ENCODE measurements around the gene SUMO3.

DNA sequence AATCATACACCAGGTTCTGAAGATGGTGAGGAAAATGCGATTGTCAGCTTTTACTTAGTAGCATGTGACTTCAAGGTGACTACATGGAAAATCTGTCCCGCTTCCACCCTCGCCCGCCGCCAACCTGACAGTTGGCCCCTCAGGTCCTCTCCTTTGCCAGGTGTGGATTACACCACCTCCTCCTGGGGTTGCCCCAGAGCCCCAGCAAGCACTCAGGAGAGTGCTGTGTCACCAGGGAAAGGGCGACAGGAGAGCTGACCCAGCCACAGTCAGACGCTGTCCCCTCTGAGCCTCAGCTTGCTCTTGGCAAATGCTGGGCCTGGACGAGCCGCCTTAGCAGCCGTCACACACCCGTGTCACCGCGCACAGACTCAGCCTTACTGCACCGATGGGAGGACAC lies 37.7 kb upstream of the SUMO3 start:
- TF ChIP-seq, protein P1, sequence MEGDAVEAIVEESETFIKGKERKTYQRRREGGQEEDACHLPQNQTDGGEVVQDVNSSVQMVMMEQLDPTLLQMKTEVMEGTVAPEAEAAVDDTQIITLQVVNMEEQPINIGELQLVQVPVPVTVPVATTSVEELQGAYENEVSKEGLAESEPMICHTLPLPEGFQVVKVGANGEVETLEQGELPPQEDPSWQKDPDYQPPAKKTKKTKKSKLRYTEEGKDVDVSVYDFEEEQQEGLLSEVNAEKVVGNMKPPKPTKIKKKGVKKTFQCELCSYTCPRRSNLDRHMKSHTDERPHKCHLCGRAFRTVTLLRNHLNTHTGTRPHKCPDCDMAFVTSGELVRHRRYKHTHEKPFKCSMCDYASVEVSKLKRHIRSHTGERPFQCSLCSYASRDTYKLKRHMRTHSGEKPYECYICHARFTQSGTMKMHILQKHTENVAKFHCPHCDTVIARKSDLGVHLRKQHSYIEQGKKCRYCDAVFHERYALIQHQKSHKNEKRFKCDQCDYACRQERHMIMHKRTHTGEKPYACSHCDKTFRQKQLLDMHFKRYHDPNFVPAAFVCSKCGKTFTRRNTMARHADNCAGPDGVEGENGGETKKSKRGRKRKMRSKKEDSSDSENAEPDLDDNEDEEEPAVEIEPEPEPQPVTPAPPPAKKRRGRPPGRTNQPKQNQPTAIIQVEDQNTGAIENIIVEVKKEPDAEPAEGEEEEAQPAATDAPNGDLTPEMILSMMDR (IDR thresholded peaks at IDR 0.05; ENCODE audit: low read depth, low read length, poor library complexity, severe bottlenecking) = no peak
- TF ChIP-seq EZH2phosphoT487 (IDR thresholded peaks at IDR 0.05; ENCODE audit: borderline replicate concordance, low read length) = no peak

Data from DOHH2 (cell line).